Suprapubic skin (tissue), 4 donors: ENCODE data around the gene RTL10.

Experiments
- EP300 ChIP-seq: sonication (generic); formaldehyde crosslinking; IDR thresholded peaks from one replicate; pipeline ENCODE4 v1.6.1; 2017; ENCODE audit warnings: antibody characterized with exemption
- POLR2A ChIP-seq, 2 donors: fragments of 450-650 bp; IDR thresholded peaks; one replicate each; pipeline ENCODE4 v1.6.1; 2017; ENCODE audit warnings: antibody characterized with exemption in 2 of 2, mild to moderate bottlenecking in 2 of 2, moderate library complexity in 2 of 2
- POLR2AphosphoS5 ChIP-seq, 3 donors: sonication (generic); formaldehyde crosslinking; IDR thresholded peaks; one replicate each; pipeline ENCODE4 v1.6.1; 2017; ENCODE audit warnings: antibody characterized with exemption in 3 of 3
- TF ChIP-seq, protein P1 (sequence below), 2 donors: fragments of 200-600 bp in 1 of 2; fragments of 450-650 bp in 1 of 2; sonication (generic) in 1 of 2; IDR thresholded peaks; one replicate each; pipeline ENCODE4 v1.5.1; 2016 to 2019; ENCODE audit warnings: antibody characterized with exemption in 2 of 2, mild to moderate bottlenecking in 1 of 2, moderate library complexity in 1 of 2

DNA sequence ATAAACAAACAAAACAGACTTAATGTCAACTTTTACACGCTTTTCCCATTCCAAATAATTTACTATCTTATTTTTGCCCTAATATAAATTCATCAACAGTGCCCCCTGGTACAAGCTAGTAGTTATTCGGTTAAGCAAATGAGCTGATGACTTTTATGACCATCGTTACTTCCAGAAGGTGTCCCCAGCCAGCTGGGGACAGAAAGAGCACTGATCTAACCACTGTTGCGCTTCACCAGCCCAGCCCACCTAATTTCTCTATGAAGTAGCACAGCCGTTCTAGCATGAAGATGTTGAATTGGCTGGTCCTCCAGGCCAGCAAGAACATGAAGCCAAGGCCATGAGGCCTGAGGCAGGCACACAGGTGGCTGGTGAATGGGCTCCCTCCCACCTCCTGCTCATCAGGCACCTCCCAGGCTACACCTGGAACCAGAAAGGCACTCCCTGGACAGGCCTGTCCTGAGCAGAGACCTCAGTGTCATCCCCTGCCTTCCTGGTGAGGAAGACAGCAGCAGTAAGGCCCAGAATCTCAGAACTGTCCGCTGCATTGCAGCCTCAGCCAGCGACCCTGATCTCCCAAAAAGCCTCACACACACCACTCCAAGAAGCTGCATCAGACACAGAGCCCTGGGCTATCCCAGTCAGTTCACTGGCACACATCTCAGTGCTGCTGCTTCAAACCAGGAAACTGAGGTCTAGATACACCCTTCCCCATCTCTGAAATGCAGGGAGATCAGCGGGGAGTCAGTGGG, 12.9 kb downstream of the RTL10 start:
- TF ChIP-seq, protein P1, sequence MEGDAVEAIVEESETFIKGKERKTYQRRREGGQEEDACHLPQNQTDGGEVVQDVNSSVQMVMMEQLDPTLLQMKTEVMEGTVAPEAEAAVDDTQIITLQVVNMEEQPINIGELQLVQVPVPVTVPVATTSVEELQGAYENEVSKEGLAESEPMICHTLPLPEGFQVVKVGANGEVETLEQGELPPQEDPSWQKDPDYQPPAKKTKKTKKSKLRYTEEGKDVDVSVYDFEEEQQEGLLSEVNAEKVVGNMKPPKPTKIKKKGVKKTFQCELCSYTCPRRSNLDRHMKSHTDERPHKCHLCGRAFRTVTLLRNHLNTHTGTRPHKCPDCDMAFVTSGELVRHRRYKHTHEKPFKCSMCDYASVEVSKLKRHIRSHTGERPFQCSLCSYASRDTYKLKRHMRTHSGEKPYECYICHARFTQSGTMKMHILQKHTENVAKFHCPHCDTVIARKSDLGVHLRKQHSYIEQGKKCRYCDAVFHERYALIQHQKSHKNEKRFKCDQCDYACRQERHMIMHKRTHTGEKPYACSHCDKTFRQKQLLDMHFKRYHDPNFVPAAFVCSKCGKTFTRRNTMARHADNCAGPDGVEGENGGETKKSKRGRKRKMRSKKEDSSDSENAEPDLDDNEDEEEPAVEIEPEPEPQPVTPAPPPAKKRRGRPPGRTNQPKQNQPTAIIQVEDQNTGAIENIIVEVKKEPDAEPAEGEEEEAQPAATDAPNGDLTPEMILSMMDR (IDR thresholded peaks at IDR 0.05): no peak
- TF ChIP-seq POLR2A (IDR thresholded peaks at IDR 0.05): no peak
- TF ChIP-seq EP300: no peak
- no peak for TF ChIP-seq POLR2AphosphoS5 (IDR thresholded peaks at IDR 0.05)
